Measurements from ENCODE around the gene SBF2.

DNA sequence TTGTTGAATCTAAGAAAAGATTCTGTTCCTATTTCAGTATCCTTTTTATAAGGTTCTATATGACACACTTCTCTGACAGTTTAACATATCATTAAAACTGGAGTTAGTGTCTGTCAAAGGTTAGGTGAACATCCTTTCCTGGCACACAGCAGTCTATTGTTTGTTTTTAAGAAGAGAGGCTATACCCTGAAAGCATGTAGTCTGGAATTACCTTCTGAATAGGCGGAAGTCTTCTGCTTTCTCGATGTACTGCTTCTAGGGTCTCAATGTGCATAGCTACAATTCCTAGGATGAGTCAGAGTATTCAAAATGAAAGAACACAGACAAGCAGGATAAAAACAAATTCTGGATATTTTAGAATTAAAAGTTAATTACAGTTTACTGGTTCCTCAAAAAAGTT is 441.6 kb downstream of the SBF2 start:
- no peak for TF ChIP-seq CTCF (IDR thresholded peaks at IDR 0.05; ENCODE audit: low read length)
- no peak for TF ChIP-seq EZH2 (IDR thresholded peaks at IDR 0.05; ENCODE audit: borderline replicate concordance, low read length)

Data from OCI-LY1 (cell line).